Ishikawa (cell line): ENCODE results near the gene GRPEL2.

Experiments
- CEBPB ChIP-seq: IDR thresholded peaks from 2 replicates; pipeline ENCODE4 v1.6.1; 2012
- CREB1 ChIP-seq: IDR thresholded peaks from 2 replicates; pipeline ENCODE4 v1.6.1; 2012; ENCODE audit warnings: low read depth
- EGR1 ChIP-seq: IDR thresholded peaks from 2 replicates; pipeline ENCODE4 v1.6.1; 2012
- EP300 ChIP-seq: IDR thresholded peaks from 2 replicates; pipeline ENCODE4 v1.6.1; 2012; ENCODE audit warnings: borderline replicate concordance
- FOXM1 ChIP-seq: IDR thresholded peaks from 2 replicates; pipeline ENCODE4 v1.6.1; 2012; ENCODE audit warnings: low read depth, borderline replicate concordance
- MAX ChIP-seq: IDR thresholded peaks from 2 replicates; pipeline ENCODE4 v1.6.1; 2012
- NFIC ChIP-seq: IDR thresholded peaks from 2 replicates; pipeline ENCODE4 v1.6.1; 2012
- RAD21 ChIP-seq: IDR thresholded peaks from 2 replicates; pipeline ENCODE4 v1.6.1; 2012; ENCODE audit warnings: low read depth
- REST ChIP-seq: IDR thresholded peaks from 2 replicates; pipeline ENCODE4 v1.6.1; 2012; ENCODE audit warnings: low read depth, mild to moderate bottlenecking
- TAF1 ChIP-seq: IDR thresholded peaks from 2 replicates; pipeline ENCODE4 v1.6.1; 2012; ENCODE audit warnings: low read depth, mild to moderate bottlenecking
- TCF12 ChIP-seq: IDR thresholded peaks from 2 replicates; pipeline ENCODE4 v1.6.1; 2012; ENCODE audit warnings: low read depth
- TEAD4 ChIP-seq: IDR thresholded peaks from 2 replicates; pipeline ENCODE4 v1.6.1; 2012
- YY1 ChIP-seq: IDR thresholded peaks from 2 replicates; pipeline ENCODE4 v1.6.1; 2012; ENCODE audit warnings: low read depth
- ZBTB7A ChIP-seq: IDR thresholded peaks from 2 replicates; pipeline ENCODE4 v1.6.1; 2012; ENCODE audit warnings: low read depth
- TF ChIP-seq, protein P1 (sequence below): IDR thresholded peaks from 2 replicates; pipeline ENCODE4 v1.6.1; 2012

GRPEL2 gene

DNA sequence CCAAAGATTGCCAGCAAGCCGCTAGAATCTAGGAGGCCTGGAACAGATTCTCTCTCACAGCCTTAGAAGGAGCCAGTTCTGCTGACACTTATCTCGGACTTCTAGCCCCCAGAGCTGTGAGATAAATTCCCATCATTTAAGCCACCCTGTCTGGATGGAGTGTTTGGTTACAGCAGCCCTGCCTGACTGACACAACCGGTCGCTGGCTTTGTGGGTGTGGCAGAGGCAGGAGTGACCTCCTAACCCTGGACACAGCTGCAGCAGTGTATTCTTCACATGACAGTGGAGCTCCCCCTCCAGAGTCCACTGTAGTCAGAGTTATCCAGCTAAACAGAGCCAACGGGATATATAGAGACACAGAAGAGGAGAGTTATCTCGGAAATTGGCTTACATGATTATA, 55.0 kb downstream of the GRPEL2 start:
- no peak for TF ChIP-seq TEAD4
- TF ChIP-seq FOXM1 = no peak
- TF ChIP-seq TCF12 = no peak
- no peak for TF ChIP-seq CEBPB
- no peak for TF ChIP-seq NFIC
- TF ChIP-seq EP300 = no peak
- no peak for TF ChIP-seq MAX

DNA sequence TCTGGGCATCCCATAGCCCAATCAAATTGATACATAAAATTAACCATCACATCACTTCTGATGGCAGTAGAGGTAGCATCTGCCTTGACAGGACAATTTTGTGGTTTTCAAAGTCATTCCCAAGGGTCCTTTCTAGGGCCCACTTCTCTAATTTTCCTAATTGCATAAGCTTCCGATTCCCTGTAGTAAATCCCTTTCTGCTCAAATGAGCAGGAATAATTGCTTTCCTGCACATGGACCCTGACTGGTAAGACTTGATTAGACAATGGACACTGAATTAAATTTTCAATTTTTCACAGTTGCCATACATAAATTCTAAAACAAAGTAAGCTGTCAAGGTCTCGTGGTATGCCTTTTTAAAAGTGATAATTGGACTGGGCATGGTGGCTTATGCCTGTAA, 55.8 kb downstream of the GRPEL2 start:
- TF ChIP-seq MAX = no peak
- TF ChIP-seq ZBTB7A = no peak
- no peak for TF ChIP-seq TAF1
- TF ChIP-seq EP300 = no peak
- no peak for TF ChIP-seq TEAD4
- no peak for TF ChIP-seq CREB1
- TF ChIP-seq RAD21 = no peak
- TF ChIP-seq REST = no peak
- TF ChIP-seq, protein P1, sequence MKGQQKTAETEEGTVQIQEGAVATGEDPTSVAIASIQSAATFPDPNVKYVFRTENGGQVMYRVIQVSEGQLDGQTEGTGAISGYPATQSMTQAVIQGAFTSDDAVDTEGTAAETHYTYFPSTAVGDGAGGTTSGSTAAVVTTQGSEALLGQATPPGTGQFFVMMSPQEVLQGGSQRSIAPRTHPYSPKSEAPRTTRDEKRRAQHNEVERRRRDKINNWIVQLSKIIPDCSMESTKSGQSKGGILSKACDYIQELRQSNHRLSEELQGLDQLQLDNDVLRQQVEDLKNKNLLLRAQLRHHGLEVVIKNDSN = no peak
- TF ChIP-seq NFIC = no peak
- no peak for TF ChIP-seq FOXM1
- TF ChIP-seq YY1 = no peak
- TF ChIP-seq EGR1 = no peak
- TF ChIP-seq CEBPB = no peak
- TF ChIP-seq TCF12 = no peak

- no peak for TF ChIP-seq YY1
- no peak for TF ChIP-seq TAF1
- TF ChIP-seq EP300 = no peak
- TF ChIP-seq RAD21 = no peak
- TF ChIP-seq TEAD4 = no peak
- TF ChIP-seq EGR1 = no peak
- TF ChIP-seq TCF12 = no peak
- TF ChIP-seq, protein P1 = no peak
Measured at GRCh38 chr5:149402291-149402690, 57.0 kb downstream of the GRPEL2 start.
